A549 (cell line): ENCODE measurements around the gene SNX2.

Experiments
- CTCF ChIP-seq: fragments of >200 bp; sonication (Bioruptor Twin); formaldehyde crosslinking; IDR thresholded peaks from 3 replicates; pipeline ENCODE4 v1.5.1; 2016
- E2F6 ChIP-seq: IDR thresholded peaks from 2 replicates; pipeline ENCODE4 v1.6.1; 2012; ENCODE audit warnings: low read depth, borderline replicate concordance
- HOXA7 ChIP-seq: fragments of 250-450 bp; sonication (Bioruptor Pico); IDR thresholded peaks from 2 replicates; pipeline ENCODE4 v1.5.0; 2020; ENCODE audit warnings: mild to moderate bottlenecking, moderate library complexity
- JUN ChIP-seq, 2 experiments: fragments of >200 bp; sonication (Bioruptor Twin); formaldehyde crosslinking; IDR thresholded peaks; 2 replicates in 1 of 2; 3 replicates in 1 of 2; pipeline ENCODE4 v1.6.1; 2016 to 2017
- MAFK ChIP-seq: fragments of 450-650 bp; IDR thresholded peaks from 2 replicates; pipeline ENCODE4 v1.6.1; 2014; ENCODE audit not compliant: partially characterized antibody
- POLR2A ChIP-seq: IDR thresholded peaks from 2 replicates; pipeline ENCODE4 v1.6.1; 2012; ENCODE audit warnings: mild to moderate bottlenecking, low read length
- TF ChIP-seq, protein P1 (sequence below): IDR thresholded peaks from 2 replicates; pipeline ENCODE4 v1.6.1; 2012

GRCh38 chr5:122749886-122750285, 25.0 kb upstream of the SNX2 start:
- TF ChIP-seq POLR2A, result no peak
- TF ChIP-seq E2F6, result no peak
- no peak for TF ChIP-seq CTCF
- TF ChIP-seq JUN (IDR thresholded peaks at IDR 0.05), result no peak
- TF ChIP-seq MAFK, result no peak
- TF ChIP-seq, protein P1, sequence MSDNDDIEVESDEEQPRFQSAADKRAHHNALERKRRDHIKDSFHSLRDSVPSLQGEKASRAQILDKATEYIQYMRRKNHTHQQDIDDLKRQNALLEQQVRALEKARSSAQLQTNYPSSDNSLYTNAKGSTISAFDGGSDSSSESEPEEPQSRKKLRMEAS, result no peak
- TF ChIP-seq HOXA7, result no peak
